Activated CD8-positive, alpha-beta memory T cell treated with anti-CD3 and anti-CD28 coated beads, Interleukin-2, amount 10 ng/mL, durations not matched to agents 7 days and 5 days (primary cell): Measurements from ENCODE around the gene CSF2RB. TPM values are rescaled to one million over a fixed set of nuclear protein-coding genes. Genes with fewer than 3 reads are reported as not detected.

Experiments
- ATAC-seq: fragments of 150-1000 bp; cut with Tn5 transposase; one replicate; pipeline ENCODE4 v1.10.0; 2021; ENCODE audit warnings: moderate library complexity
- CTCF ChIA-PET: fragments of 350-600 bp; sonication (Branson Sonifier 250); formaldehyde crosslinking; loops from one replicate; lab custom pipeline; 2021; ENCODE audit warnings: antibody characterized with exemption; lab: Charles Lee
- DNase-seq: peaks from one replicate; pipeline ENCODE4 v3.0.0-alpha.2; 2020
- H3K27ac Mint-ChIP-seq: one replicate; pipeline ENCODE4 v1.8.0; 2021; ENCODE audit warnings: mild to moderate bottlenecking, mixed read lengths
- H3K27me3 Mint-ChIP-seq: one replicate; pipeline ENCODE4 v1.8.0; 2021; ENCODE audit warnings: mixed read lengths
- H3K36me3 Mint-ChIP-seq: one replicate; pipeline ENCODE4 v1.8.0; 2021; ENCODE audit warnings: mild to moderate bottlenecking, mixed read lengths
- H3K4me1 Mint-ChIP-seq: one replicate; pipeline ENCODE4 v1.8.0; 2021; ENCODE audit warnings: mixed read lengths
- H3K4me3 Mint-ChIP-seq: one replicate; pipeline ENCODE4 v1.8.0; 2021; ENCODE audit warnings: mild to moderate bottlenecking, moderate library complexity, mixed read lengths
- H3K9me3 Mint-ChIP-seq: one replicate; pipeline ENCODE4 v1.8.0; 2022; ENCODE audit warnings: low read depth, mixed read lengths
- total RNA-seq, 2 experiments: library from RNA; stranded (reverse); gene quantifications; one replicate each; pipeline ENCODE4 v1.2.3, GENCODE V29; 2021

CSF2RB gene
- total RNA-seq, 2 experiments from 2014 or later, result 3.0 to 26.9 TPM

GRCh38 chr22:36874309-36874696, 39.1 kb upstream of the CSF2RB start:
- no peak for DNase-seq
- no peak overlapping the region for H3K4me3 Mint-ChIP-seq
- H3K9me3 Mint-ChIP-seq, result no peaks in the 10 kb centered on the region
- H3K4me1 Mint-ChIP-seq, result peaks cover 35% of the 10 kb centered on the region
- ATAC-seq, result no peak
- CTCF ChIA-PET, result interaction anchor here (0.5 to 3.9 kb wide), 12 partner anchors 9 to 323 kb away, joined by 3 to 66 read pairs (median 4); partner anchors contain the start of genes IFT27, MPST, NCF4 and TST
- H3K36me3 Mint-ChIP-seq, result peaks cover 73% of the 10 kb centered on the region
- H3K27ac Mint-ChIP-seq, result peak overlapping the region; percentile 95
- H3K27me3 Mint-ChIP-seq, result no peaks in the 10 kb centered on the region

- DNase-seq (no peak), ATAC-seq (no peak)
- no peaks in the 10 kb centered on the region for H3K27me3 Mint-ChIP-seq
- H3K9me3 Mint-ChIP-seq, result peaks cover 3% of the 10 kb centered on the region
- peaks cover 35% of the 10 kb centered on the region for H3K4me1 Mint-ChIP-seq
- peaks cover 76% of the 10 kb centered on the region for H3K36me3 Mint-ChIP-seq
- CTCF ChIA-PET, result interaction anchor here (1.4 to 3.9 kb wide), 6 partner anchors 9 to 103 kb away, joined by 3 to 66 read pairs (median 6); partner anchors contain the start of genes IFT27 and NCF4
- peak overlapping the region; percentile 95 for H3K27ac Mint-ChIP-seq
- H3K4me3 Mint-ChIP-seq, result no peak overlapping the region
These were observed 38.7 kb upstream of the CSF2RB start for GRCh38 chr22:36874736-36875135.

GRCh38 chr22:36875741-36876140, 37.7 kb upstream of the CSF2RB start:
- no peak for ATAC-seq
- CTCF ChIA-PET, result interaction anchor here (2.8 to 3.9 kb wide), 2 partner anchors 16 to 102 kb away, joined by 14 to 66 read pairs; partner anchors contain the start of gene NCF4
- peaks cover 32% of the 10 kb centered on the region for H3K4me1 Mint-ChIP-seq
- no peak overlapping the region for H3K4me3 Mint-ChIP-seq
- H3K27ac Mint-ChIP-seq, result no peak overlapping the region
- no peak for DNase-seq
- H3K9me3 Mint-ChIP-seq, result peaks cover 10% of the 10 kb centered on the region
- H3K27me3 Mint-ChIP-seq, result no peaks in the 10 kb centered on the region
- H3K36me3 Mint-ChIP-seq, result peaks cover 77% of the 10 kb centered on the region

- no peak overlapping the region for H3K27ac Mint-ChIP-seq
- DNase-seq, result no peak
- H3K9me3 Mint-ChIP-seq, result peaks cover 28% of the 10 kb centered on the region
- no peaks in the 10 kb centered on the region for H3K27me3 Mint-ChIP-seq
- CTCF ChIA-PET, result interaction anchor here (1.2 to 2.8 kb wide), 4 partner anchors 20 to 99 kb away, joined by 3 to 14 read pairs (median 6); partner anchors contain the start of gene NCF4
- peaks cover 78% of the 10 kb centered on the region for H3K36me3 Mint-ChIP-seq
- H3K4me1 Mint-ChIP-seq, result peaks cover 12% of the 10 kb centered on the region
- no peak overlapping the region for H3K4me3 Mint-ChIP-seq
- no peak for ATAC-seq
These were observed 33.7 kb upstream of the CSF2RB start for GRCh38 chr22:36879775-36880174.

GRCh38 chr22:36881504-36882245, 31.8 kb upstream of the CSF2RB start:
- ATAC-seq, result no peak
- Mint-ChIP-seq H3K4me1 (peaks cover 19% of the 10 kb centered on the region), H3K9me3 (peaks cover 31% of the 10 kb centered on the region), H3K27me3 (no peaks in the 10 kb centered on the region), H3K4me3 (no peak overlapping the region), H3K27ac (peak overlapping the region; percentile 64), H3K36me3 (peaks cover 64% of the 10 kb centered on the region)
- CTCF ChIA-PET, result interaction anchor here (0.8 to 2.2 kb wide), 3 partner anchors 22 to 123 kb away, joined by 5 to 10 read pairs (median 6); no protein-coding TSS in a partner anchor
- DNase-seq, result no peak

- CTCF ChIA-PET, result interaction anchor here (0.7 to 2.2 kb wide), 5 partner anchors 8 to 27 kb away, joined by 3 to 6 read pairs (median 4); no protein-coding TSS in a partner anchor
- no peak for ATAC-seq
These were observed 28.9 kb upstream of the CSF2RB start for GRCh38 chr22:36884349-36885158.

GRCh38 chr22:36885474-36885873, 28.0 kb upstream of the CSF2RB start:
- CTCF ChIA-PET, result interaction anchor here (0.6 to 1.4 kb wide), 3 partner anchors 27 to 92 kb away, joined by 3 to 4 read pairs (median 3); no protein-coding TSS in a partner anchor
- no peak for DNase-seq
- ATAC-seq, result no peak

More at GRCh38 chr22:36884349-36885158, 28.9 kb upstream of the CSF2RB start:
- Mint-ChIP-seq H3K4me3 (no peak overlapping the region), H3K27me3 (peaks cover 4% of the 10 kb centered on the region), H3K27ac (no peak overlapping the region), H3K9me3 (peaks cover 33% of the 10 kb centered on the region), H3K36me3 (peaks cover 43% of the 10 kb centered on the region), H3K4me1 (peaks cover 30% of the 10 kb centered on the region)
- DNase-seq, result no peak

GRCh38 chr22:36886016-36886415, 27.4 kb upstream of the CSF2RB start:
- peaks cover 22% of the 10 kb centered on the region for H3K9me3 Mint-ChIP-seq
- H3K4me3 Mint-ChIP-seq, result no peak overlapping the region
- H3K4me1 Mint-ChIP-seq, result peaks cover 30% of the 10 kb centered on the region
- ATAC-seq (no peak), DNase-seq (no peak)
- no peak overlapping the region for H3K27ac Mint-ChIP-seq
- peaks cover 33% of the 10 kb centered on the region for H3K36me3 Mint-ChIP-seq
- peaks cover 4% of the 10 kb centered on the region for H3K27me3 Mint-ChIP-seq
- CTCF ChIA-PET, result interaction anchor here (0.6 to 1.5 kb wide), 5 partner anchors 26 to 91 kb away, joined by 3 to 4 read pairs (median 3); no protein-coding TSS in a partner anchor

More at GRCh38 chr22:36885474-36885873, 28.0 kb upstream of the CSF2RB start:
- H3K9me3 Mint-ChIP-seq, result peaks cover 26% of the 10 kb centered on the region
- peaks cover 4% of the 10 kb centered on the region for H3K27me3 Mint-ChIP-seq
- no peak overlapping the region for H3K27ac Mint-ChIP-seq
- peaks cover 30% of the 10 kb centered on the region for H3K4me1 Mint-ChIP-seq
- H3K4me3 Mint-ChIP-seq, result no peak overlapping the region
- peaks cover 36% of the 10 kb centered on the region for H3K36me3 Mint-ChIP-seq

GRCh38 chr22:36887162-36887561, 26.3 kb upstream of the CSF2RB start:
- Mint-ChIP-seq H3K36me3 (peaks cover 28% of the 10 kb centered on the region), H3K4me3 (no peak overlapping the region), H3K9me3 (peaks cover 15% of the 10 kb centered on the region), H3K4me1 (peaks cover 31% of the 10 kb centered on the region), H3K27me3 (peaks cover 5% of the 10 kb centered on the region), H3K27ac (peak overlapping the region; percentile 44)
- CTCF ChIA-PET, result interaction anchor here (1.1 to 1.7 kb wide), 5 partner anchors 11 to 31 kb away, joined by 3 to 5 read pairs (median 4); no protein-coding TSS in a partner anchor
- no peak for DNase-seq
- no peak for ATAC-seq

- ATAC-seq, result no peak
- no peak for DNase-seq
- Mint-ChIP-seq H3K9me3 (peaks cover 14% of the 10 kb centered on the region), H3K36me3 (peaks cover 18% of the 10 kb centered on the region), H3K27ac (no peak overlapping the region), H3K4me1 (peaks cover 40% of the 10 kb centered on the region), H3K4me3 (no peak overlapping the region), H3K27me3 (peaks cover 5% of the 10 kb centered on the region)
- CTCF ChIA-PET, result interaction anchor here (1.1 to 2.1 kb wide), 4 partner anchors 8 to 88 kb away, joined by 3 to 10 read pairs (median 5); no protein-coding TSS in a partner anchor
These were observed 21.8 kb upstream of the CSF2RB start for GRCh38 chr22:36891646-36892045.

GRCh38 chr22:36892292-36892691, 21.1 kb upstream of the CSF2RB start:
- Mint-ChIP-seq H3K4me1 (peaks cover 43% of the 10 kb centered on the region), H3K4me3 (no peak overlapping the region), H3K36me3 (peaks cover 21% of the 10 kb centered on the region), H3K27ac (no peak overlapping the region), H3K9me3 (peaks cover 18% of the 10 kb centered on the region), H3K27me3 (peaks cover 4% of the 10 kb centered on the region)
- CTCF ChIA-PET, result interaction anchor here (1.1 to 2.1 kb wide), 5 partner anchors 8 to 87 kb away, joined by 3 to 10 read pairs (median 6); no protein-coding TSS in a partner anchor
- DNase-seq, result no peak
- no peak for ATAC-seq

GRCh38 chr22:36893262-36893661, 20.2 kb upstream of the CSF2RB start:
- no peak overlapping the region for H3K27ac Mint-ChIP-seq
- H3K4me1 Mint-ChIP-seq, result peaks cover 44% of the 10 kb centered on the region
- peaks cover 2% of the 10 kb centered on the region for H3K27me3 Mint-ChIP-seq
- CTCF ChIA-PET, result interaction anchor here (1.2 to 1.8 kb wide), 3 partner anchors 9 to 37 kb away, joined by 4 to 6 read pairs (median 5); no protein-coding TSS in a partner anchor
- H3K36me3 Mint-ChIP-seq, result peaks cover 20% of the 10 kb centered on the region
- ATAC-seq, result no peak
- H3K9me3 Mint-ChIP-seq, result peaks cover 18% of the 10 kb centered on the region
- no peak overlapping the region for H3K4me3 Mint-ChIP-seq
- DNase-seq, result no peak
